Spleen (tissue), 11 donors: ENCODE results near the gene SAMD7. TPM values are rescaled to one million over a fixed set of nuclear protein-coding genes. Genes with fewer than 3 reads are reported as not detected.

ENCODE experiments used
- DNase-seq: peaks from one replicate; pipeline ENCODE4 v3.0.0-alpha.2; 2020
- H3K27ac ChIP-seq, 8 donors: fragments of 200-600 bp; sonication (generic) in 7 of 8; 1 replicate in 4 of 8; 2 replicates in 4 of 8; pipeline versions ENCODE4 v1.5.0 to v1.8.0; 2016 to 2021; ENCODE audit warnings: inconsistent platforms in 4 of 8, mild to moderate bottlenecking in 4 of 8, moderate library complexity in 1 of 8
- H3K27me3 ChIP-seq, 7 donors: fragments of 200-600 bp; sonication (generic) in 6 of 7; replicated peaks in 1 of 7; 1 replicate in 4 of 7; 2 replicates in 3 of 7; pipeline versions ENCODE4 v1.5.0 to v1.8.0; 2016 to 2021; ENCODE audit warnings: inconsistent platforms in 3 of 7, mild to moderate bottlenecking in 1 of 7
- H3K36me3 ChIP-seq, 6 donors: fragments of 200-600 bp; sonication (generic) in 5 of 6; 1 replicate in 4 of 6; 2 replicates in 2 of 6; pipeline versions ENCODE4 v1.5.0 to v1.8.0; 2016 to 2021; ENCODE audit warnings: inconsistent platforms in 2 of 6
- H3K4me1 ChIP-seq, 6 donors: fragments of 200-600 bp; sonication (generic) in 5 of 6; 1 replicate in 3 of 6; 2 replicates in 3 of 6; pipeline versions ENCODE4 v1.5.0 to v1.8.0; 2016 to 2021; ENCODE audit warnings: inconsistent platforms in 3 of 6
- H3K4me3 ChIP-seq, 8 donors: fragments of 200-600 bp; sonication (generic) in 7 of 8; 1 replicate in 4 of 8; 2 replicates in 4 of 8; pipeline versions ENCODE4 v1.5.0 to v1.8.0; 2016 to 2021; ENCODE audit warnings: inconsistent platforms in 4 of 8, mild to moderate bottlenecking in 4 of 8, moderate library complexity in 2 of 8
- H3K9me3 ChIP-seq, 8 donors: fragments of 200-600 bp; sonication (generic) in 7 of 8; 1 replicate in 4 of 8; 2 replicates in 4 of 8; pipeline versions ENCODE4 v1.5.0 to v1.8.0; 2016 to 2021; ENCODE audit warnings: inconsistent platforms in 4 of 8
- CTCF ChIP-seq, 11 experiments: fragments of 200-600 bp in 7 of 11; fragments of 450-650 bp in 4 of 11; sonication (generic) in 4 of 11; IDR thresholded peaks in 8 of 11; conservative IDR thresholded peaks in 3 of 11; 1 replicate in 7 of 11; 2 replicates in 4 of 11; pipeline versions ENCODE4 v1.4.0 to v1.8.0; 2016 to 2021; ENCODE audit warnings: antibody characterized with exemption in 11 of 11, inconsistent platforms in 4 of 11, mild to moderate bottlenecking in 1 of 11
- POLR2A ChIP-seq, 3 donors: fragments of 450-650 bp; IDR thresholded peaks; one replicate each; pipeline ENCODE4 v1.5.1; 2017; ENCODE audit warnings: antibody characterized with exemption in 3 of 3, mild to moderate bottlenecking in 1 of 3
- POLR2AphosphoS5 ChIP-seq, 3 donors: sonication (generic); formaldehyde crosslinking; IDR thresholded peaks; one replicate each; pipeline ENCODE4 v1.5.1; 2017; ENCODE audit warnings: antibody characterized with exemption in 3 of 3
- WGBS, 5 donors: extraction: QIAGEN DNeasy Blood & Tissue Kit in 3 of 5; methylation state at CpG; one replicate each; pipeline versions ENCODE4 v1.1.5 to v1.1.7; 2013 to 2018; 5-methylcytosine and 5-hydroxymethylcytosine counted together
- intact Hi-C: fragments of 100-400 bp; cut with DNase I; formaldehyde crosslinking; loops from one replicate; pipeline ENCODE4 v1.15.0; 2023; ENCODE audit warnings: low total_unique reads
- polyA plus RNA-seq, 3 donors: library from polyadenylated mRNA; stranded (reverse); fragments of 200-250 nt; gene quantifications; one replicate each; pipeline ENCODE4 v1.2.1, GENCODE V29; 2013
- total RNA-seq, 7 donors: library from RNA; depleted of rRNA in 3 of 7; stranded (reverse); fragments of >200 nt in 3 of 7; fragmentation: NEBNext Ultra II Directional in 4 of 7; extraction: Animal tissue kit (Norgen Biotek cat#: 25700) in 4 of 7; gene quantifications; one replicate each; pipeline versions ENCODE4 v1.1.0 to v1.2.1, GENCODE V29; 2016 to 2021
- donor health status: healthy with polysubstance abuse.
- donor health status: DM: no; HTN: no; CAD: no; lungs with moderate emphysema.
- donor health status: DM: no; HTN: no; CAD: no.
- donor health status: Bipolar disorder and iron deficiency.
- donor health status: healthy.
- donor health status: DM: no; HTN: no; CAD: no.
- donor health status: DM: yes; HTN: yes; CAD: no.

SAMD7 gene
- total and polyA plus RNA-seq, 10 donors: 0.03 to 0.08 (median 0.04) TPM; not detected in 7

DNA sequence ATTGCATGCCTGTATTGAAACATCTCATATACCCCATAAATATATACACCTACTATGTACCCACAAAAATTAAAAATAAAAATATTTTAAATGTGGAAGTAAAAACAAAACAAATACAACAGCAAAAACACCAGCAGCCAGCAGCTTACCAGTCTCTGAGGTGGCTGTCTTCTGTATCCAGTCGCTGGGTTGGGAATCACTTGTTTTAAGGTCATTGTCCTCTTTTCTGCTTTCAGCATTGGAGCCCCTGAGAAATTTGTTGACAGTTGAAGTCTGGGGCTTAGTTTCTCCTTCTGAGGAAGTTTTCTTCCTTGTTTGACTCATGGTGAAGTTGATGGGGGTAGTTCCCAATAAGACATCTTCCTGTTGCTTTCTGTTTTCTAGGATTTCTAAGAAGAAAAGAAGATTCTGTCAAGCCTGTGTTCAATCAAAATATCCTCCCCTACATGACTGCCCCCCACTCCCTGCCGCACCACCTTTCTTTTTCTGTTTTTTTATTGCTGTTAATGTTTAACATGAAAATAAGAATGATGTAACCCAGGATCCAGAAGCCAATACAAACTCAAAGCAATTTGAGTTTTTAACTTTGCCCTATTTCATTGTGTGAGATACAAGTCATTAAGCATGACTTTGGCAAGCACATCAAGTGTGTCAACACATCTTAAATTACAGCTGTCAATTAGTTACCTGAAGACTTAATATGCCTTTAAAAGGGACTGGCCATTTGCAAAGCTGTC is 41.7 kb upstream of the SAMD7 start, which contains the start of gene LRRC31:
Gene LRRC31, minus strand, starts transcription at position 452 of the 737 bp plus-strand sequence. Its CDS starts 128 bp downstream, at position 324.
- H3K27ac ChIP-seq: no peak within 1 kb of the TSS
- H3K4me1 ChIP-seq: peaks cover 0 to 22% (median 8%) of the 10 kb centered on the region in 6 donors
- 76 to 84% (median 82%) methylated on average over 2 of the region's 2 CpGs for WGBS, 5 donors
- no peaks in the 10 kb centered on the region for H3K9me3 ChIP-seq
- TF ChIP-seq POLR2A (IDR thresholded peaks at IDR 0.05) (no peak), POLR2AphosphoS5 (IDR thresholded peaks at IDR 0.05) (no peak), CTCF (IDR thresholded peaks at IDR 0.05 in 8 of 11, conservative IDR thresholded peaks at IDR 0.05 in 3 of 11) (no peak)
- no peak for DNase-seq
- no peaks in the 10 kb centered on the region for H3K36me3 ChIP-seq
- no peak within 1 kb of the TSS for H3K4me3 ChIP-seq
- intact Hi-C loops: loop anchor here (10.0 kb wide), 1 partner anchor 185 kb away; no protein-coding TSS in a partner anchor
- no peaks in the 10 kb centered on the region for H3K27me3 ChIP-seq

DNA sequence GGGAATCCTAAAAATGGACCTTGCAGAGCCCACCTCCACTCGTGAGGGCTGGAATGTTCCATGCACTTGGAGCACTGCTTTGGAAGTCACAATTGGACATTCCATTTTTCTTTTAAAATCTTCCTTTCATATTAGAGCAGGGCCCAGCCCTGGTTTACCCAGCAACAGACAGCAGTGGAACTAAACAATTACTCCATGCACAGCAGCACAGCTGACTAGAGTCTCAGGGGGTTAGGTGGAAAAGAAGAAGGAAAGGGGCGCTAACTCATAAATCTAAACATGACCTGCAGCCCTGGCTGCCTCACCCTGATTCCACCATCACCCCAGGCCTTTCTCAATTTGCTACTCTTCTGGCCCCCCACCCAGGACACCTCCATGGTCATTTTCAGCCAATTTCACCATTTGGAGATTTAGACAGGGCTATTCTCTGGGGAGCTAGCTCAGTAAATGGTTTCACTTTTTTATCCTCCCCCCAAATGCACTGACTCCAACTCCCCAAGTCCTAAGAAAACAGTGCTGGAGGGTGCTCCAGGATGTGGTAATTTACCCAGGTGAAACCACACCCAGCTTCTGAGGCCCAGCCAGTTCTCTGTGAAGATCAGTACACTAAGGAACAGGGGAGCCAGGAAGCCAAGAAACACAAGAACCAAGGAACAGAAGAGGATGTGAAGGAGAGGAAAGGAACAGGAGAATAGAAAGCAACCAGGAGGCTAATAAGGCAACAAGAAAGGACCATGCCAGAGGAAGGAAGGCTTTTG is 40.1 kb upstream of the SAMD7 start:
- TF ChIP-seq CTCF (IDR thresholded peaks at IDR 0.05 in 8 of 11, conservative IDR thresholded peaks at IDR 0.05 in 3 of 11) (no peak), POLR2AphosphoS5 (IDR thresholded peaks at IDR 0.05) (no peak), POLR2A (IDR thresholded peaks at IDR 0.05) (no peak)
- H3K27ac ChIP-seq: no peak overlapping the region

DNA sequence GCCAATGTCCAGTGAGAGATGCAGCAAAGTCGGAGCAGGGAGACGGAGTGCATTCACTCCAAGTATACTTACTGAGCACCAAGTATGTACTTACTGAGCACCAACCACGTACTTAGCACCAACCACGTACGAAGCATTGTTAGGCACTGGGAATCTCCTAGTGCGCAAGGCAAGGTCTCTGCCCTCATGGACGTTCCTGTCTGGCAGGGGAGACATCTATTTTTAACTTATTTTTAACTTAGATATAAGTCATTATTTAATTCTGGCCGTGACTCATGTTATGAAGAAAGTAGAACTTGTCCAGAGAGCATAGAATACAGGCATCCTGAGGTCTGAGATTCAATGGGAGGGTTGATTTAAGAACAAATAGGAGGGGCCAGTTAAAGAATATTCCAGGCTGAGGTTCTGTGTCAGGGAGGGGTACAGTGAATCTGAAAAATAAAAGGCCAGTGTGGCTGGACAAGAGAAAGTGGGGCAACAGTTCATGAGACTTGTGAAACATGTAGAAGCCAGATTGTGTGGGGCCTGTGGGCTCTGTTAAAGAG is 32.3 kb upstream of the SAMD7 start:
- intact Hi-C loops: no loop called here
- TF ChIP-seq POLR2AphosphoS5 (IDR thresholded peaks at IDR 0.05): no peak
- TF ChIP-seq CTCF (IDR thresholded peaks at IDR 0.05 in 8 of 11, conservative IDR thresholded peaks at IDR 0.05 in 3 of 11): no peak
- no peak for TF ChIP-seq POLR2A (IDR thresholded peaks at IDR 0.05)
- no peak overlapping the region for H3K4me3 ChIP-seq
- no peak overlapping the region for H3K27ac ChIP-seq
- peaks cover 0 to 5% (median 0%) of the 10 kb centered on the region in 6 donors for H3K4me1 ChIP-seq
- H3K9me3 ChIP-seq: no peaks in the 10 kb centered on the region
- H3K27me3 ChIP-seq: no peaks in the 10 kb centered on the region
- no peaks in the 10 kb centered on the region for H3K36me3 ChIP-seq
- DNase-seq: no peak
- WGBS, 5 donors: 77 to 88% (median 84%) methylated on average over 8 of the region's 8 CpGs

More for the DNA sequence above, 40.1 kb upstream of the SAMD7 start:
- 75 to 88% (median 77%) methylated on average over 2 of the region's 2 CpGs for WGBS, 5 donors
- Histone ChIP-seq H3K27me3 (no peaks in the 10 kb centered on the region), H3K9me3 (no peaks in the 10 kb centered on the region), H3K36me3 (no peaks in the 10 kb centered on the region), H3K4me1 (peaks cover 0 to 9% (median 0%) of the 10 kb centered on the region in 6 donors), H3K4me3 (no peak overlapping the region)
- intact Hi-C loops: no loop called here
- DNase-seq: no peak
